ENCODE results near the gene CD27.
"Not testable (repeated sequence)": the region's sequence is repeated elsewhere in the genome, so short reads cannot be mapped to it uniquely, and the experiment has no call there.

The CD27 gene

GRCh38 chr12:6462234-6462995 lies 17.7 kb downstream of the CD27 start:
- DNase-seq = no peak

- DNase-seq = no peak
These were observed 18.5 kb downstream of the CD27 start for GRCh38 chr12:6463216-6463615.

GRCh38 chr12:6463858-6464257 lies 19.1 kb downstream of the CD27 start:
- no peak for DNase-seq

- no peak for DNase-seq
These were observed 19.8 kb downstream of the CD27 start for GRCh38 chr12:6464531-6464930.

GRCh38 chr12:6465467-6466183 lies 20.9 kb downstream of the CD27 start:
- peak; percentile 80 for DNase-seq

GRCh38 chr12:6466184-6466573 lies 21.4 kb downstream of the CD27 start:
- DNase-seq = no peak

- not testable (repeated sequence) for DNase-seq
These were observed 22.0 kb downstream of the CD27 start for GRCh38 chr12:6466751-6467150.

GRCh38 chr12:6467571-6468282 lies 23.0 kb downstream of the CD27 start:
- not testable (repeated sequence) for DNase-seq

- DNase-seq = no peak
These were observed 23.5 kb downstream of the CD27 start for GRCh38 chr12:6468283-6468575.

- DNase-seq = no peak
These were observed 24.3 kb downstream of the CD27 start for GRCh38 chr12:6469092-6469491.

- no peak for DNase-seq
These were observed 25.0 kb downstream of the CD27 start for GRCh38 chr12:6469609-6470374.

GRCh38 chr12:6470375-6471163 lies 25.8 kb downstream of the CD27 start, which contains the start of gene VAMP1:
Gene VAMP1, minus strand, starts transcription at chr12:6470677. Its CDS starts 146 bp downstream, at chr12:6470531.
- peak; percentile 100 for DNase-seq

- DNase-seq = no peak
These were observed 27.2 kb downstream of the CD27 start for GRCh38 chr12:6471989-6472360.

- DNase-seq = no peak
These were observed 27.7 kb downstream of the CD27 start for GRCh38 chr12:6472491-6472890.

GRCh38 chr12:6475233-6475975 lies 30.6 kb downstream of the CD27 start:
- DNase-seq = not testable (repeated sequence)

- DNase-seq = no peak
These were observed 31.7 kb downstream of the CD27 start for GRCh38 chr12:6476489-6476888.

- DNase-seq = not testable (repeated sequence)
These were observed 33.0 kb downstream of the CD27 start for GRCh38 chr12:6477601-6478377.

GRCh38 chr12:6478416-6478815 lies 33.7 kb downstream of the CD27 start:
- DNase-seq = no peak

GRCh38 chr12:6488240-6488639 lies 43.5 kb downstream of the CD27 start:
- no peak for DNase-seq

- no peak for DNase-seq
These were observed 44.7 kb downstream of the CD27 start for GRCh38 chr12:6489449-6489848.

GRCh38 chr12:6490673-6491072 lies 45.9 kb downstream of the CD27 start:
- not testable (repeated sequence) for DNase-seq

All from NCI-H2171 (cell line).